HG02763 (cell line): ENCODE measurements around the gene DEAF1.

ENCODE experiments used
- ATAC-seq: cut with Tn5 transposase; IDR thresholded peaks from one replicate; pipeline ENCODE4 v1.9.1; 2021; ENCODE audit warnings: mild to moderate bottlenecking, moderate library complexity; ENCODE audit not compliant: unreplicated experiment

Gene DEAF1

DNA sequence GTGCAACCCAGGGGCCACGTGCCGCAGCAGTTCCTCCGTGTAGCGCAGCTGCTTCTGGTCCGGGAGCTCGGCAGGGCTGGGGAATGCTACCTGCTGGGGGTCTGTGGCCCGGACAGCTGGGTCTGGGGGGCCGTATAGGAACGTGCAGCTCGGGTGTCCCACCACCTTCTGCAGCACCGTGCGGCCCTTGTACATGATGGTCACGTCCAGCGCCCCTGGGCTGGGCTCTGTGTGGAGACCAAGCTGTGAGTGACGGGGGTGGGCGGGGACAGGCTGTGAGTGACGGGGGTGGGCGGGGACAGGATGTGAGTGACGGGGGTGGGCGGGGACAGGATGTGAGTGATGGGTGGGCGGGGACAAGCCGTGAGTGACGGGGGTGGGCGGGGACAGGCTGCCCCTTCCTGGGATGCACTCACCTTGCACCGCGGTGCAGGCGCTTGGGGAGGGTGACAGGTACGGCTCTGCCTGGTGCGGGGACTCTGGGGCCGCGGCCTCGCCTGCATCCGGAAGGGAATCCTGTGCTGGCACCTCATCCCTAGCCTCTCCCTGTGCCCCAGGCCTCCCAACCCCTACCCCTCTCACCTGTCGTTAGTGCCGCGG lies 81.6 kb downstream of the DEAF1 start:
- ATAC-seq: no peak

GRCh38 chr11:612961-613300 lies 82.1 kb downstream of the DEAF1 start:
- no peak for ATAC-seq

DNA sequence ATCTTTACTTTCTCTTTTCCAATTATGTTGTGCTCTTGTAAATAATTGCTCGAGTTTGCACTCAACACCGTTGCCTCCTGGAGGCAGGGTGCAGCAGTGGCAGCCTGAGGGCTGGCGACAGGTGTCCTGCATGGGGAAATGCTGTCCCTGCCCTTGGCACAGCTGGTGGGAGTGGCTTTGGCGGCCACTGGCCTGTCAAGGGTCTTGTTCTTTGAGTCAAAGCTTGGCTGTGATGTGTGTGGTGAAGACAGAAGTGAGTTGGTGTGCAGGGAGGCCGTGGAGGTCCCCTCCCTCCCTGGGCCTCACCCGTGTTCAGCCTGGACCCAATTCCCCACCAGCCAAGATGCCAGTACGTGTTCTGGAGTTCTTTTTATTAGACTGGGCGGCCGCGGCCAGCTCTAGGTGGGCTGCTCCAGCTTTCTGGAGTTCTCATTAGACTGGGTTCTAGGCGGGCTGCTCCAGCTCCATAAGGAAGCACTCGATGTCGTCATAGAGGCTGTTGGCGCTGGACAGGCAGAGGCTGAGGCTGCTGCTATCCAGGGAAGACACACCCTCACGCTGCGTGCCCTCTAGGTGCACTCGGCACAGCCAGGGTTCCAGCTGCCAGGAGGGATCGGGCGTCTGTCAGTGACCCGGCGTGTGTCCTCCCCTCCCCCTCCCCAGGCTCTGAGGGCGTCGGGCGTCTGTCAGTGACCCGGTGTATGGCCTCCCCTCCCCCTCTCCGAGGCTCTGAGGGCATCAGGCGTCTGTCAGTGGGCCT lies 82.6 kb downstream of the DEAF1 start:
- no peak for ATAC-seq

- ATAC-seq: no peak
These were observed 83.7 kb downstream of the DEAF1 start for GRCh38 chr11:611001-611996.

DNA sequence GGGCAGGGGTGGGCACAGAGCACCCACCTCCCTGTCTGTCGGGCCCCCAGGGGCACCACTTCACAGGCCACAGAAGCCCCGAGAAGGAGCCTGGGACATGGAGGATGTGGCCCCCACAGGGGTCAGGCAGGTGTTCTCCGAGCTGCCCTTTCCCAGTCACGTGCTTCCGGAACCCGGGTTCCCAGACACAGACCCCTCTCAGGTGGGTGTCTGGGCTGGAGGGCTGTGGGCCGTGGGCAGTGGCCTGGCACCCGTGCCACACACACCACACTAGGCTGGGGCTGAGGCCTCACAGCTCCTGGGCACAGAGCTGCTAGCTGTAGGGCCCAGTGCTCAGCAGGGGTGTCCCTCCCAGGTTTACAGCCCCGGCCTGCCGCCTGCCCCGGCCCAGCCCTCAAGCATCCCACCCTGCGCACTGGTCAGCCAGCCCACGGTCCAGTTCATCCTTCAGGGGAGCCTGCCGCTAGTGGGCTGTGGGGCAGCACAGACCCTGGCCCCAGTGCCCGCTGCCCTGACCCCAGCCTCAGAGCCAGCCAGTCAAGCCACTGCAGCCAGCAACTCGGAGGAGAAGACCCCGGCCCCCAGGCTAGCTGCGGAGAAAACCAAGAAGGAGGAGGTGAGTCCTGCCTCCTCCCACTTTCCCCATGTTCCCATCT lies 84.7 kb downstream of the DEAF1 start:
- no peak for ATAC-seq

- no peak for ATAC-seq
These were observed 85.6 kb downstream of the DEAF1 start for GRCh38 chr11:609341-609811.

DNA sequence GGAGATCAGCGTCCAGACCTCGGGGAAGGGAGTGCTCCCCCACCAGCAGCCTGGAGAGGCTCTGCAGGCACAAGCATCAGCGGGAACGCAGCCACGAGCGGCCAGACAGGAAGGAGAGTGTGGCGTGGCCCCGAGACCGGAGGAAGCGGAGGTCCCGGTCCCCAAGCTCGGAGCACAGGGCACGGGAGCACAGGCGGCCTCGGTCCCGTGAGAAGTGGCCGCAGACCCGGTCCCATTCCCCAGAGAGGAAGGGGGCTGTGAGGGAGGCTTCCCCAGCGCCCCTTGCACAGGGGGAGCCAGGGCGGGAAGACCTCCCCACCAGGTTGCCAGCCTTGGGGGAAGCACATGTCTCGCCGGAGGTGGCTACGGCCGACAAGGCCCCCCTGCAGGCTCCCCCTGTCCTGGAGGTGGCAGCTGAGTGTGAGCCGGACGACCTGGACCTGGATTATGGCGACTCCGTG lies 86.2 kb downstream of the DEAF1 start:
- no peak for ATAC-seq

- ATAC-seq: no peak
These were observed 86.9 kb downstream of the DEAF1 start for GRCh38 chr11:607971-608659.

DNA sequence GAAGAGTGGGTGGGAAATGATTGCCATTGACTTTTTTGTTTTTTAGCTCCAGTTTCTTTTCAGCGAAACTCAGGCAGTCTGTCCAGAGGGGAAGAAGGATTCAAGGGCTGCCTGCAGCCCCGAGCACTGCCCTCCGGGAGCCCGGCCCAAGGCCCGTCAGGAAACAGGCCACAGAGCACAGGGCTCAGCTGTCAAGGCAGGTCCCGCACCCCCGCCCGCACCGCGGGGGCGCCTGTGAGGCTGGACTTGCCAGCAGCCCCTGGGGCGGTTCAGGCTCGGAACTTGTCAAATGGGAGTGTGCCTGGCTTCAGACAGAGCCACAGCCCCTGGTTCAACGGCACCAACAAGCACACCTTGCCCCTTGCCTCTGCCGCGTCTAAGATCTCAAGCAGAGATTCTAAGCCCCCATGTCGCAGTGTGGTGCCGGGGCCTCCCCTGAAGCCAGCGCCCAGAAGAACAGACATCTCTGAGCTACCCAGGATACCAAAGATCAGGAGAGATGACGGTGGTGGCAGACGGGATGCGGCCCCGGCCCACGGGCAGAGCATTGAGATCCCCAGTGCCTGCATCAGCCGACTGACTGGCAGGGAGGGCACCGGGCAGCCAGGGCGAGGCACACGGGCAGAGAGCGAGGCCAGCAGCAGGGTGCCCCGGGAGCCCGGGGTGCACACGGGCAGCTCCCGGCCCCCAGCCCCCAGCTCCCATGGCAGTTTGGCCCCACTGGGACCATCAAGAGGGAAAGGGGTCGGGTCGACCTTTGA lies 87.8 kb downstream of the DEAF1 start:
- no peak for ATAC-seq

DNA sequence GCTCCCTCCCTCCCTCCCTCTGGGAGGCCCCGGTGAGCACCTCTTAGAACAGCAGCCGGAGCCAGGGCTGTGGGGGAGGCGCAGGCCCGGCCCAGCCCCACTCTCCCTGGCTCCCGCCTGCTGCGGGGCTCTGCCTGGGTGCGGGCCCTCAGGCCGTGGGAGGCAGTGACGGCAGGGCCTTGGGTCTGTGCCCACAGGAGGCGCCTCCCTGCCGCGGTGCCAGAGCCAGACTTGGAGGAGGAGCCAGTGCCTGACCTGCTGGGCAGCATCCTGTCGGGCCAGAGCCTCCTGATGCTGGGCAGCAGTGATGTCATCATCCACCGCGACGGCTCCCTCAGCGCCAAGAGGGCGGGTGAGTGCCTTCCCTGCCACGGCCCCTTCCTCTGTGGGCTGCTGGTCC lies 88.8 kb downstream of the DEAF1 start:
- ATAC-seq: no peak

DNA sequence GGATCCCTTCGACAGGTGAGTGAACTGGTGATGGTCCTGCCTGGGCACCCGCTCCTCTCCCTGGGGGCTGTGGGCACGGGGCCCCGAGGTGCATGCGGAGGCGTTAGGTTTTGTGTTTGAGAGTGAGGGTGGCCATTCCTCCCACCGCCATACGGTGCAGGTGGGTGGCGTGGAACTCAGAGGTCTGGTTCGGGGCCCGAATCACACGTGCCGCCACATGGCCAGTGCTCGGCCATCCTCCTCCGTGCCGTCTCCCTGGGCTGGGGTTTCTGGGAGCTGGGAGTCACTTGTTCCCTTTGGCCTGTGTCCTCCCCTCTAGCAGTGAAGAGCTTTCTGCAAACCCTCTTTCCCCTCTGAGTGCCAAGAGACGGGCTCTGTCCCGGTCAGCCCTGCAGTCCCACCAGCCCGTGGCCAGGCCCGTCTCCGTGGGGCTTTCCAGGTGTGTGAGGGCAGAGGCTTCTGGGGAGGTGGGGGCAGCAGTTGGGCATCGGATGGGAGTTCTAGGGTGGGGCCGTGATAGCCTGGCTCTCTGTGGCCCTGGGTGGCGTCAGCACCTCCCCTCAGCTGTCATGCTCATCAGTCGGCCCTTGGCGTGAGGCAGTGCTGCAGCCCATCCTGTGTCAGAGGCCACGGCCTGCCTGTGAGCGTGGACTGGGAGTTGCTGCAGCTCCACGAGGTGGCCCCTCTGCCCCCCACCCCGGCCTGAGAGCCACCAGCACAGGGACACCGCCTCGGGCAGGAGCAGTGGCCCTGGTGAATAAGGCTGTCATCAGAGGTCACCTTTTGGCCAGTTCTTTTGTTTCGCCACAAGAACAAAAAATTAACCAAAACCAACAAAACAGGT lies 89.5 kb downstream of the DEAF1 start:
- ATAC-seq: no peak

DNA sequence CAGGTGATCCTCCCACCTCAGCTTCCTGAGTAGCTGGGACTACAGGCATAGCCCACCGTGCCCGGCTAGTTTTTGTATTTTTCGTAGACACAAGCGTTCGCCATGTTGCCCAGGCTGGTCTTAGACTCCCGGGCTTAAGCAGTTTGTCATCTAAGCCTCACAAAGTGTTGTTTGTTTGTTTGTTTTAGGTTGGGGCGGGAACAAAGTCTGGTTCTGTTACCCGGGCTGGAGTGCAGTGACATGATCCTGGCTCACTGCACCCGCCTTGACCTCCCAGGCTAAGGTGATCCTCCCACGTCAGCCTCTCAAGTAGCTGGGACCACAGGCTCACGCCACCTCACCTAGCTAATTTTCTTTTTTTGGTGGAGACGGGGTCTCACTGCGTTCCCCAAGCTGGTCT lies 91.9 kb downstream of the DEAF1 start:
- no peak for ATAC-seq

GRCh38 chr11:601573-602245 lies 93.3 kb downstream of the DEAF1 start:
- no peak for ATAC-seq

- ATAC-seq: no peak
These were observed 96.9 kb downstream of the DEAF1 start for GRCh38 chr11:598005-598680.

DNA sequence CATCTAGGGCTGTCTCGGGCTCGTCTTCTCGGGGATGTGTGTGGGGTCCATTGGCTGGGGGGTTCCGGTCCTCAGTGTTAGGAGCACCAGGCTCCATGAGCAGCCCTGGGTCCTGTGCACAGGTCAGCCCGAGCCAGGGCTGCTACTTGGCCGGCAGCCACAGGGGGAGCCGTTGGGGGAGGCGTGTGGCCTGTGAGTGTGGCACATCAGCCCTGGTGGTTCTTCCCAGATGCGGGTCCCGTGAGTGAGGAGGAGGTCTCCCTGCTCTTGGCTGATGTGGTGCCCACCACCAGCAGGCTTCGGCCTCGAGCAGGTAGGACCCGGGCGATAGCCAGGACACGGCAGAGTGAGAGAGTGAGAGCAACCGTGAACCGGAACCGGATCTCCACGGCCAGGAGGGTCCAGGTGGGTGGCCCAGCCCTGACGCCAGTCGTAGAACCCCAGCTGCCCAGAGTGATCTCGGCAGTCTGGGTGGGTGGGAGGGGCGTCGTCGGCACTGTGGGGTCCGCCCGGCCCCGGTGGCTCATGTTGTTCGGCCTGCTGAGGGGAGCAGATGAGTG lies 97.8 kb downstream of the DEAF1 start:
- ATAC-seq: no peak

DNA sequence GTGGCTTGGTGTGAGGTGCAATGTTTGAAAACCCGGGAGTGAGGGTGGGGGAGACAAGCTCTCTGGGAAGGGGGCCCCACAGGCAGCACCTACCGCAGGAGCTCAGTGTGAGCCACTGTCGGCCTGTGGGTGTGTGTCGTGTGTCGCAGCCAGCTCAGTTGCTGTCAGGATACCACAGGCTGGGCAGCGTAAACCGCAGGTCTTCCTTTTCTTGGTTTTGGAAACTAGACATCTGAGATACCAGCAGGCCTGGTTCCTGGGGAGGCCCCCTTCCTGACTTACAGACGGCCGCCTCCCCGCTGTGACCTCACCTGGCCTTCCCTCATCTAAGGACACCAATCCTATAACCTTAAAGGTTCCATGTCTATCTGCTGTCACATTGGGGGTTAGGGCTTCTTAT lies 98.6 kb downstream of the DEAF1 start:
- ATAC-seq: no peak

DNA sequence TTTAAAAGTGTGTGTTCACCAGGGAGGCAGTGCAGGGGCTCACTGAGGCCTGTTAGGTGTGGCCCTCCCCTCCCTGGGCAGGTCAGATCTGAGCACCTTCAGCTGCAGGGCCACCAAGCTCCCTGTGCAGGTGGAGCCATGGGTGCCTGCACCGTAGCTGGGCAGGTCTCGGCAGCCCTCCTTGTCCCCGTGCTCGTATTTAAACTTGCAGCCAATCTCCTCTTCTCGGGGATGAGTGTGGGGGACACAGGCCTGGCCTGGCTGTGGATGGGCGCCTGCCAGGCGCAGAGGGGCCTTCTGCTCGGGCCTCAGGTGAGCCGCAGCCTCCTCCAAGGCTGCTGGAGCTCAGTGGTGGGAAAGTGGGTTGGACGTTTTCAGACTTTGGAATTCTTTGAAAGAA lies 99.6 kb downstream of the DEAF1 start:
- ATAC-seq: no peak
